Colonic mucosa (tissue), 4 donors: Measurements from ENCODE around the gene CYP2F1. TPM values are rescaled to one million over a fixed set of nuclear protein-coding genes. Genes with fewer than 3 reads are reported as not detected.

Experiments used
- DNase-seq: peaks from one replicate; pipeline ENCODE4 v3.0.0-alpha.2; 2020
- H3K27ac ChIP-seq: fragments of 200-600 bp; one replicate; pipeline ENCODE4 v1.8.0; 2021
- H3K27me3 ChIP-seq: fragments of 200-600 bp; one replicate; pipeline ENCODE4 v1.8.0; 2021
- H3K36me3 ChIP-seq: fragments of 200-600 bp; one replicate; pipeline ENCODE4 v1.8.0; 2021
- H3K4me1 ChIP-seq: fragments of 200-600 bp; one replicate; pipeline ENCODE4 v1.8.0; 2021; ENCODE audit warnings: mild to moderate bottlenecking
- H3K4me3 ChIP-seq: fragments of 200-600 bp; one replicate; pipeline ENCODE4 v1.8.0; 2021
- H3K9ac ChIP-seq, 2 donors: one replicate each; pipeline ENCODE4 v1.7.0; 2013; ENCODE audit warnings: control low read depth in 2 of 2, low read depth in 2 of 2, low read length in 2 of 2
- H3K9me3 ChIP-seq: fragments of 200-600 bp; one replicate; pipeline ENCODE4 v1.8.0; 2021
- CTCF ChIP-seq: fragments of 200-600 bp; IDR thresholded peaks from one replicate; pipeline ENCODE4 v1.8.0; 2022; ENCODE audit warnings: antibody characterized with exemption, mild to moderate bottlenecking
- intact Hi-C: fragments of 100-400 bp; cut with DNase I; formaldehyde crosslinking; loops from one replicate; pipeline ENCODE4 v1.14.1; 2022
- total RNA-seq, 2 donors: library from RNA; stranded (reverse); fragmentation: NEBNext Ultra II Directional in 1 of 2; extraction: Animal tissue kit (Norgen Biotek cat#: 25700) in 1 of 2; gene quantifications; one replicate each; pipeline ENCODE4 v1.2.1, GENCODE V29; 2021
- donor health status: healthy.
- donor health status: DM: no; HTN: no; CAD: no.
- donor health status: DM: no; HTN: no; CAD: no.

Gene CYP2F1, protein sequence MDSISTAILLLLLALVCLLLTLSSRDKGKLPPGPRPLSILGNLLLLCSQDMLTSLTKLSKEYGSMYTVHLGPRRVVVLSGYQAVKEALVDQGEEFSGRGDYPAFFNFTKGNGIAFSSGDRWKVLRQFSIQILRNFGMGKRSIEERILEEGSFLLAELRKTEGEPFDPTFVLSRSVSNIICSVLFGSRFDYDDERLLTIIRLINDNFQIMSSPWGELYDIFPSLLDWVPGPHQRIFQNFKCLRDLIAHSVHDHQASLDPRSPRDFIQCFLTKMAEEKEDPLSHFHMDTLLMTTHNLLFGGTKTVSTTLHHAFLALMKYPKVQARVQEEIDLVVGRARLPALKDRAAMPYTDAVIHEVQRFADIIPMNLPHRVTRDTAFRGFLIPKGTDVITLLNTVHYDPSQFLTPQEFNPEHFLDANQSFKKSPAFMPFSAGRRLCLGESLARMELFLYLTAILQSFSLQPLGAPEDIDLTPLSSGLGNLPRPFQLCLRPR
- not detected for total RNA-seq

- intact Hi-C loops: no loop called here
- Histone ChIP-seq H3K4me1 (no peaks in the 10 kb centered on the region), H3K27ac (no peak within 1 kb of the TSS), H3K27me3 (no peaks in the 10 kb centered on the region), H3K9me3 (no peaks in the 10 kb centered on the region), H3K36me3 (no peaks in the 10 kb centered on the region), H3K9ac (no peak within 1 kb of the TSS), H3K4me3 (no peak within 1 kb of the TSS)
- DNase-seq: no peak
- TF ChIP-seq CTCF: no peak
Observed at GRCh38 chr19:41114132-41114531, at the start of gene CYP2F1. Gene CYP2F1, plus strand, starts transcription at chr19:41114432. Its CDS starts 1,757 bp downstream, at chr19:41116189.

GRCh38 chr19:41064974-41065569 lies 49.2 kb upstream of the CYP2F1 start:
- H3K9me3 ChIP-seq: no peaks in the 10 kb centered on the region
- no peak overlapping the region for H3K9ac ChIP-seq
- H3K27me3 ChIP-seq: no peaks in the 10 kb centered on the region
- H3K4me1 ChIP-seq: no peaks in the 10 kb centered on the region
- no peak overlapping the region for H3K4me3 ChIP-seq
- no peak overlapping the region for H3K27ac ChIP-seq
- peak; percentile 19 for DNase-seq
- no peak for TF ChIP-seq CTCF
- no peaks in the 10 kb centered on the region for H3K36me3 ChIP-seq
- intact Hi-C loops: no loop called here

DNA sequence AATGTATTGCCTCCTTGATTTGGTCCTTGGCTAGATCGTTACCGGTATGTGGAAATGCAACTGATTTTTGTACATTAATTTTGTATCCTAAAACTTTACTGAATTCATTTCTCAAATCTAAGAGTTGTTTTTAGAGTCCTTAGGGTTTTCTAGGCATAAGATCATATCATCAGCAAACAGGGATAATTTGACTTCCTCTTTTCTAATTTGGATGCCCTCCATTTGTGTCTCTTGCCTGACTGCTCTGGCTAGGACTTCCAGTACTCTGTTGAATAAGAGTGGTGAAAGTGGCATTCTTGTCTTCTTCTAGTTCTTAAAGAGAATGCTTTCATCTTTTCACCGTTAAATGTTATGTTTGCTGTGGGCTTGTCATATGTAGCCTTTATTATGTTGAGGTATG lies 37.9 kb upstream of the CYP2F1 start:
- DNase-seq: no peak
- Histone ChIP-seq H3K36me3 (no peaks in the 10 kb centered on the region), H3K9me3 (no peaks in the 10 kb centered on the region), H3K4me3 (no peak overlapping the region), H3K4me1 (no peaks in the 10 kb centered on the region), H3K27me3 (no peaks in the 10 kb centered on the region), H3K9ac (no peak overlapping the region), H3K27ac (no peak overlapping the region)
- intact Hi-C loops: no loop called here
- TF ChIP-seq CTCF: no peak

DNA sequence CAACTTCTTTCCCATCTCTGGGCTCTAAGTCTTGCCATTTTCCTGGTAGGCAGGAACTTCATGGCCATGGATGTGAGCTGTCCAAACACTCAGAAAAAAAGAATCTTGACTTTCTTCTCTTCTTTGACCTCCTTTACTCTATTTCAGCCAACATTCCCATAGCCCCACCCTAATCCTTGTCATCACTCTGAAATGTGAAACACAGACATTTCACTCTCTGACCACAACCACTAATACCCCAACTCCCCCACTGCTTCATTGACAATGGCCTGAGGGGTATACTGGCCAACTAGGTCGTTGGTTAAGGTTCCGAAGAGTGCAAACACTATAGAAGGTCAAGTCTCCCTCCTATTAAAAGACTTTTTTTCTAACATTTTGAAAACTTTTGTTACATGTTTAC lies 30.7 kb upstream of the CYP2F1 start:
- intact Hi-C loops: no loop called here
- no peak for DNase-seq
- H3K4me1 ChIP-seq: no peaks in the 10 kb centered on the region
- no peak overlapping the region for H3K27ac ChIP-seq
- no peak for TF ChIP-seq CTCF
- H3K9me3 ChIP-seq: no peaks in the 10 kb centered on the region
- no peaks in the 10 kb centered on the region for H3K36me3 ChIP-seq
- H3K4me3 ChIP-seq: no peak overlapping the region
- H3K9ac ChIP-seq: no peak overlapping the region
- H3K27me3 ChIP-seq: no peaks in the 10 kb centered on the region

DNA sequence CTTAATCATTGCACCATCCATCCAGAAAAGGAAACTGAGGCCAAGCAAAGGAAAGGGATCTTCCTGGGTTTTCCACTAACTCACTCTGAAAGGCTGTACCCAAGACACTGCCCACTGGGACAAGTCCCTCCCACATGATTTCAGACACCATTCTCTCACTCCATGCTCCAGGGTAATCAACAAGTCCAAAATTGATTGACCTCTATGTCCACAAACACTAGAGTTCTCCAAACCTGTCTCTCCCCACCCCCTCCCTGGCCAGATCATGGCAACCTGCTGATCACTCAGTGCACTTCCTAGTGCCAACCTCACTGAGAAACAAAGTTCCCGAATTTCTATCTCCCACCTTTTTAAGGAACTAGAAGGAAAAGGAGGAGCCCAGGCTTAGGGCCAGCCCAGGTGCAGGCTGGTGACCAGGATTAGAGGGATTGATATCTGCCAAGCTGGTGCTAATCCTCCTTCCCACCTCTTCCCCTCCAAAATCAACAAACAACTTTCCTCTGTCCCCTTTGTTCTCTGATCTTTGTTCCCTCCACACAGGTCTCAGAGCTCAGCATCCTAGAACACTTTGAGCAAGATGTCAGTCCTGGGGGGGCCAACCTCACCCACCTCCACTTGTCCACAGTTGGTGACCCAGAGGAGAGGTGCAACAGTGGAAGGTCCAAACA lies 28.4 kb upstream of the CYP2F1 start:
- Histone ChIP-seq H3K27ac (no peak overlapping the region), H3K4me1 (no peaks in the 10 kb centered on the region), H3K9ac (no peak overlapping the region), H3K27me3 (no peaks in the 10 kb centered on the region), H3K36me3 (no peaks in the 10 kb centered on the region), H3K4me3 (no peak overlapping the region), H3K9me3 (no peaks in the 10 kb centered on the region)
- no peak for DNase-seq
- intact Hi-C loops: no loop called here
- no peak for TF ChIP-seq CTCF
